ENCODE measurements around the gene TECPR1.

Gene TECPR1

GRCh38 chr7:98191668-98192431, 60.2 kb downstream of the TECPR1 start:
- peaks cover 37 to 63% of the 10 kb centered on the region in 2 donors for H3K36me3 ChIP-seq (ENCODE audit: control insufficient read depth in 1 of 2, insufficient read depth in 2 of 2, low read length in 2 of 2)

GRCh38 chr7:98189559-98189958, 62.5 kb downstream of the TECPR1 start:
- no peak overlapping the region for H3K27ac ChIP-seq (ENCODE audit: low read depth, low read length)
- no peak overlapping the region for H3K4me3 ChIP-seq (ENCODE audit: low read depth in 1 of 2, low read length in 2 of 2)
- H3K4me1 ChIP-seq (ENCODE audit: control insufficient read depth in 1 of 2, insufficient read depth in 2 of 2, low read length in 2 of 2), result no peaks in the 10 kb centered on the region
- H3K36me3 ChIP-seq (ENCODE audit: control insufficient read depth in 1 of 2, insufficient read depth in 2 of 2, low read length in 2 of 2), result peaks cover 34 to 58% of the 10 kb centered on the region in 2 donors
- no peak overlapping the region for H3K9ac ChIP-seq (ENCODE audit: low read depth in 1 of 2, low read length in 2 of 2)
- no peaks in the 10 kb centered on the region for H3K9me3 ChIP-seq (ENCODE audit: control insufficient read depth in 1 of 2, low read length in 2 of 2)
- no peaks in the 10 kb centered on the region for H3K27me3 ChIP-seq (ENCODE audit: control insufficient read depth in 1 of 2, insufficient read depth in 2 of 2, low read length in 2 of 2)

More at GRCh38 chr7:98191668-98192431, 60.2 kb downstream of the TECPR1 start:
- H3K4me1 ChIP-seq (ENCODE audit: control insufficient read depth in 1 of 2, insufficient read depth in 2 of 2, low read length in 2 of 2), result no peaks in the 10 kb centered on the region
- no peak overlapping the region for H3K9ac ChIP-seq (ENCODE audit: low read depth in 1 of 2, low read length in 2 of 2)
- no peak overlapping the region for H3K4me3 ChIP-seq (ENCODE audit: low read depth in 1 of 2, low read length in 2 of 2)
- H3K9me3 ChIP-seq (ENCODE audit: control insufficient read depth in 1 of 2, low read length in 2 of 2), result no peaks in the 10 kb centered on the region
- H3K27me3 ChIP-seq (ENCODE audit: control insufficient read depth in 1 of 2, insufficient read depth in 2 of 2, low read length in 2 of 2), result no peaks in the 10 kb centered on the region
- H3K27ac ChIP-seq (ENCODE audit: low read depth, low read length), result no peak overlapping the region

GRCh38 chr7:98187138-98187502, 64.9 kb downstream of the TECPR1 start:
- Histone ChIP-seq H3K27ac (ENCODE audit: low read depth, low read length) (no peak overlapping the region), H3K27me3 (ENCODE audit: control insufficient read depth in 1 of 2, insufficient read depth in 2 of 2, low read length in 2 of 2) (no peaks in the 10 kb centered on the region), H3K9me3 (ENCODE audit: control insufficient read depth in 1 of 2, low read length in 2 of 2) (no peaks in the 10 kb centered on the region), H3K9ac (ENCODE audit: low read depth in 1 of 2, low read length in 2 of 2) (no peak overlapping the region), H3K4me1 (ENCODE audit: control insufficient read depth in 1 of 2, insufficient read depth in 2 of 2, low read length in 2 of 2) (no peaks in the 10 kb centered on the region), H3K4me3 (ENCODE audit: low read depth in 1 of 2, low read length in 2 of 2) (no peak overlapping the region), H3K36me3 (ENCODE audit: control insufficient read depth in 1 of 2, insufficient read depth in 2 of 2, low read length in 2 of 2) (peaks cover 12 to 39% of the 10 kb centered on the region in 2 donors)

- peaks cover 7 to 34% of the 10 kb centered on the region in 2 donors for H3K36me3 ChIP-seq (ENCODE audit: control insufficient read depth in 1 of 2, insufficient read depth in 2 of 2, low read length in 2 of 2)
- no peaks in the 10 kb centered on the region for H3K27me3 ChIP-seq (ENCODE audit: control insufficient read depth in 1 of 2, insufficient read depth in 2 of 2, low read length in 2 of 2)
- H3K9me3 ChIP-seq (ENCODE audit: control insufficient read depth in 1 of 2, low read length in 2 of 2), result no peaks in the 10 kb centered on the region
- no peak overlapping the region for H3K9ac ChIP-seq (ENCODE audit: low read depth in 1 of 2, low read length in 2 of 2)
- H3K4me3 ChIP-seq (ENCODE audit: low read depth in 1 of 2, low read length in 2 of 2), result no peak overlapping the region
- H3K27ac ChIP-seq (ENCODE audit: low read depth, low read length), result no peak overlapping the region
- H3K4me1 ChIP-seq (ENCODE audit: control insufficient read depth in 1 of 2, insufficient read depth in 2 of 2, low read length in 2 of 2), result no peaks in the 10 kb centered on the region
Measured at GRCh38 chr7:98186452-98187137, 65.4 kb downstream of the TECPR1 start.

- Histone ChIP-seq H3K4me1 (ENCODE audit: control insufficient read depth in 1 of 2, insufficient read depth in 2 of 2, low read length in 2 of 2) (no peaks in the 10 kb centered on the region), H3K9ac (ENCODE audit: low read depth in 1 of 2, low read length in 2 of 2) (no peak overlapping the region), H3K27me3 (ENCODE audit: control insufficient read depth in 1 of 2, insufficient read depth in 2 of 2, low read length in 2 of 2) (no peaks in the 10 kb centered on the region), H3K27ac (ENCODE audit: low read depth, low read length) (no peak overlapping the region), H3K36me3 (ENCODE audit: control insufficient read depth in 1 of 2, insufficient read depth in 2 of 2, low read length in 2 of 2) (peaks cover 3 to 27% of the 10 kb centered on the region in 2 donors), H3K9me3 (ENCODE audit: control insufficient read depth in 1 of 2, low read length in 2 of 2) (no peaks in the 10 kb centered on the region), H3K4me3 (ENCODE audit: low read depth in 1 of 2, low read length in 2 of 2) (no peak overlapping the region)
Measured at GRCh38 chr7:98185101-98185500, 66.9 kb downstream of the TECPR1 start.

GRCh38 chr7:98180751-98181150, 71.3 kb downstream of the TECPR1 start:
- no peaks in the 10 kb centered on the region for H3K4me1 ChIP-seq (ENCODE audit: control insufficient read depth in 1 of 2, insufficient read depth in 2 of 2, low read length in 2 of 2)
- H3K4me3 ChIP-seq (ENCODE audit: low read depth in 1 of 2, low read length in 2 of 2), result no peak overlapping the region
- H3K36me3 ChIP-seq (ENCODE audit: control insufficient read depth in 1 of 2, insufficient read depth in 2 of 2, low read length in 2 of 2), result peaks cover 10 to 19% of the 10 kb centered on the region in 2 donors
- no peak overlapping the region for H3K27ac ChIP-seq (ENCODE audit: low read depth, low read length)
- no peaks in the 10 kb centered on the region for H3K9me3 ChIP-seq (ENCODE audit: control insufficient read depth in 1 of 2, low read length in 2 of 2)
- H3K9ac ChIP-seq (ENCODE audit: low read depth in 1 of 2, low read length in 2 of 2), result no peak overlapping the region
- no peaks in the 10 kb centered on the region for H3K27me3 ChIP-seq (ENCODE audit: control insufficient read depth in 1 of 2, insufficient read depth in 2 of 2, low read length in 2 of 2)

- Histone ChIP-seq H3K27me3 (ENCODE audit: control insufficient read depth in 1 of 2, insufficient read depth in 2 of 2, low read length in 2 of 2) (no peaks in the 10 kb centered on the region), H3K4me3 (ENCODE audit: low read depth in 1 of 2, low read length in 2 of 2) (no peak overlapping the region), H3K9me3 (ENCODE audit: control insufficient read depth in 1 of 2, low read length in 2 of 2) (no peaks in the 10 kb centered on the region), H3K4me1 (ENCODE audit: control insufficient read depth in 1 of 2, insufficient read depth in 2 of 2, low read length in 2 of 2) (no peaks in the 10 kb centered on the region), H3K9ac (ENCODE audit: low read depth in 1 of 2, low read length in 2 of 2) (no peak overlapping the region), H3K36me3 (ENCODE audit: control insufficient read depth in 1 of 2, insufficient read depth in 2 of 2, low read length in 2 of 2) (peaks cover 19 to 31% of the 10 kb centered on the region in 2 donors), H3K27ac (ENCODE audit: low read depth, low read length) (no peak overlapping the region)
Measured at GRCh38 chr7:98178762-98179490, 73.1 kb downstream of the TECPR1 start.

- no peaks in the 10 kb centered on the region for H3K27me3 ChIP-seq (ENCODE audit: control insufficient read depth in 1 of 2, insufficient read depth in 2 of 2, low read length in 2 of 2)
- H3K9ac ChIP-seq (ENCODE audit: low read depth in 1 of 2, low read length in 2 of 2), result no peak overlapping the region
- H3K27ac ChIP-seq (ENCODE audit: low read depth, low read length), result no peak overlapping the region
- no peaks in the 10 kb centered on the region for H3K4me1 ChIP-seq (ENCODE audit: control insufficient read depth in 1 of 2, insufficient read depth in 2 of 2, low read length in 2 of 2)
- H3K4me3 ChIP-seq (ENCODE audit: low read depth in 1 of 2, low read length in 2 of 2), result no peak overlapping the region
- H3K36me3 ChIP-seq (ENCODE audit: control insufficient read depth in 1 of 2, insufficient read depth in 2 of 2, low read length in 2 of 2), result peaks cover 19 to 28% of the 10 kb centered on the region in 2 donors
- H3K9me3 ChIP-seq (ENCODE audit: control insufficient read depth in 1 of 2, low read length in 2 of 2), result no peaks in the 10 kb centered on the region
Measured at GRCh38 chr7:98178321-98178720, 73.7 kb downstream of the TECPR1 start.

- no peaks in the 10 kb centered on the region for H3K27me3 ChIP-seq (ENCODE audit: control insufficient read depth in 1 of 2, insufficient read depth in 2 of 2, low read length in 2 of 2)
- H3K9ac ChIP-seq (ENCODE audit: low read depth in 1 of 2, low read length in 2 of 2), result no peak overlapping the region
- no peaks in the 10 kb centered on the region for H3K4me1 ChIP-seq (ENCODE audit: control insufficient read depth in 1 of 2, insufficient read depth in 2 of 2, low read length in 2 of 2)
- peaks cover 19 to 32% of the 10 kb centered on the region in 2 donors for H3K36me3 ChIP-seq (ENCODE audit: control insufficient read depth in 1 of 2, insufficient read depth in 2 of 2, low read length in 2 of 2)
- H3K4me3 ChIP-seq (ENCODE audit: low read depth in 1 of 2, low read length in 2 of 2), result no peak overlapping the region
- no peak overlapping the region for H3K27ac ChIP-seq (ENCODE audit: low read depth, low read length)
- no peaks in the 10 kb centered on the region for H3K9me3 ChIP-seq (ENCODE audit: control insufficient read depth in 1 of 2, low read length in 2 of 2)
Measured at GRCh38 chr7:98177553-98177952, 74.5 kb downstream of the TECPR1 start.

Measured in duodenal mucosa (tissue), 2 donors.